Neural progenitor cell (in vitro differentiated cells): Measurements from ENCODE around the gene ATG13. TPM values are rescaled to one million over a fixed set of nuclear protein-coding genes. Genes with fewer than 3 reads are reported as not detected.
A peak's percentile ranks its signal among the peaks of the same experiment; 100 is the strongest.

ENCODE experiments used
- DNase-seq: peaks from one replicate; pipeline ENCODE4 v3.0.0-alpha.2; 2016; ENCODE audit warnings: low spot score
- H2AFZ ChIP-seq: fragments of 200-600 bp; sonication (generic); replicated peaks from 2 replicates; pipeline ENCODE4 v1.6.1; 2016; ENCODE audit warnings: antibody characterized with exemption
- H3F3A ChIP-seq: fragments of 200-600 bp; sonication (generic); 2 replicates; pipeline ENCODE4 v1.6.1; 2016; ENCODE audit warnings: antibody characterized with exemption, low read depth
- H3K27ac ChIP-seq: fragments of 200-600 bp; sonication (generic); 2 replicates; pipeline ENCODE4 v1.5.1; 2016; ENCODE audit warnings: mild to moderate bottlenecking
- H3K27me3 ChIP-seq: fragments of 200-600 bp; sonication (generic); 2 replicates; pipeline ENCODE4 v1.6.1; 2016; ENCODE audit warnings: mild to moderate bottlenecking, moderate library complexity
- H3K36me3 ChIP-seq: fragments of 200-600 bp; sonication (generic); 2 replicates; pipeline ENCODE4 v1.5.1; 2016
- H3K4me1 ChIP-seq: fragments of 200-600 bp; sonication (generic); 2 replicates; pipeline ENCODE4 v1.6.1; 2016; ENCODE audit warnings: mixed run types
- H3K4me2 ChIP-seq: fragments of 200-600 bp; sonication (generic); 2 replicates; pipeline ENCODE4 v1.6.1; 2016
- H3K4me3 ChIP-seq: fragments of 200-600 bp; sonication (generic); 2 replicates; pipeline ENCODE4 v1.5.1; 2016
- H3K79me2 ChIP-seq: fragments of 200-600 bp; sonication (generic); 2 replicates; pipeline ENCODE4 v1.6.1; 2016; ENCODE audit warnings: low read depth
- H3K9ac ChIP-seq: fragments of 200-600 bp; sonication (generic); 2 replicates; pipeline ENCODE4 v1.6.1; 2016
- H3K9me3 ChIP-seq: fragments of 200-600 bp; sonication (generic); 2 replicates; pipeline ENCODE4 v1.5.1; 2016; ENCODE audit warnings: low read depth
- H4K20me1 ChIP-seq: fragments of 200-600 bp; sonication (generic); 2 replicates; pipeline ENCODE4 v1.6.1; 2016; ENCODE audit warnings: low read depth
- H3K27ac Mint-ChIP-seq: 3 replicates; pipeline ENCODE4 v1.8.0; 2021; ENCODE audit warnings: mixed read lengths
- H3K27me3 Mint-ChIP-seq: 2 replicates; pipeline ENCODE4 v1.8.0; 2022; ENCODE audit warnings: low read depth, mild to moderate bottlenecking, inconsistent platforms, moderate library complexity, mixed read lengths; ENCODE audit not compliant: insufficient read depth
- H3K36me3 Mint-ChIP-seq: 3 replicates; pipeline ENCODE4 v1.8.0; 2021; ENCODE audit warnings: mixed read lengths
- H3K4me1 Mint-ChIP-seq: 3 replicates; pipeline ENCODE4 v1.8.0; 2021; ENCODE audit warnings: mixed read lengths
- H3K4me3 Mint-ChIP-seq: 3 replicates; pipeline ENCODE4 v1.8.0; 2021; ENCODE audit warnings: mild to moderate bottlenecking, moderate library complexity, mixed read lengths
- H3K9me3 Mint-ChIP-seq: 3 replicates; pipeline ENCODE4 v1.8.0; 2020; ENCODE audit warnings: mixed read lengths
- EZH2 ChIP-seq: fragments of 200-600 bp; sonication (generic); IDR thresholded peaks from 2 replicates; pipeline ENCODE4 v1.6.1; 2017; ENCODE audit warnings: antibody characterized with exemption, mild to moderate bottlenecking, moderate library complexity
- EZH2phosphoT487 ChIP-seq: fragments of 200-600 bp; sonication (generic); IDR thresholded peaks from 2 replicates; pipeline ENCODE4 v1.6.1; 2017; ENCODE audit warnings: antibody characterized with exemption
- total RNA-seq: library from RNA; depleted of rRNA; stranded (reverse); fragments of >200 nt; gene quantifications from 2 replicates; pipeline ENCODE4 v1.2.3, GENCODE V29; 2015; ENCODE audit warnings: low replicate concordance
- TF ChIP-seq, protein P1 (sequence below): fragments of 200-600 bp; sonication (generic); IDR thresholded peaks from 2 replicates; pipeline ENCODE4 v1.5.1; 2017; ENCODE audit warnings: antibody characterized with exemption, mild to moderate bottlenecking

ATG13 gene
- total RNA-seq, 1 donor from 2014 or later, result 75.4 TPM

DNA sequence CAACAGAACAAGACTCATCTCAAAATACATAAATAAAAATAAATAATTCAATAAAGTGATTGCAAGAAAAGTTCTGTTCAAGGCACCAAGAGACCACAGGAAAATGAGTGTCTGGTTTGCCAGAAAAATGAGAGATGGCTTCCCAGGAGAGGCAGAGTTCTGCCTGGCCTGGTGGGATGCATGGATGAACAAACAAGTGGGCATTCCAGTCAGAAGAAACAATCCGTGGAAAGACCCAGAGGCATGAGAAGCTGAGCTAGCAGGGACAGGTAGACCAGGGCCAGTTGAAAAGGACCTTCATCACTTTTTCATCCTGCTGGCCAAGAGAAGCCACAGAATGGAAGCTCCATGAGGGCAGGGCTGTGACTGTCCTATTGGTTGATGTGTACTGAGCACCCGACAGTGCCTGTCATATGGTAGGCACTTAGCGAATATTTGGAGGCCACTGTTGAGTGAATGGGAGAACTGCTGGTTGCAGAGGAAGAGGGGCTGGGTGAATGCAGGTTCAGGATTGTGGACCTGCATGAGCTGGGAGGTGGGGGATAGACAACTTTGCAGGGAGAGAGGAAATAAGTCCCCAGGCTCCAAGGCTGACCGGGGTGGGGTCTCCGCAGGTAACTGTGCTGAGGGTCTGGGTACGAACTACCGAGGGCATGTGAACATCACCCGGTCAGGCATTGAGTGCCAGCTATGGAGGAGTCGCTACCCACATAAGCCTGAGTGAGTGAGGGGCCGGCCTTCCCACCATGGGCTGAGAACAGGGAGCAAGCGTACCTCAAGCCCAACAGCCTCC is 105.4 kb downstream of the ATG13 start:
- H3K4me3 ChIP-seq, result no peak overlapping the region
- no peak overlapping the region for H3K27ac ChIP-seq
- no peaks in the 10 kb centered on the region for H4K20me1 ChIP-seq
- no peaks in the 10 kb centered on the region for H3K4me1 ChIP-seq
- no peak overlapping the region for H3K9ac ChIP-seq
- H3K27me3 ChIP-seq, result no peaks in the 10 kb centered on the region
- TF ChIP-seq, protein P1, sequence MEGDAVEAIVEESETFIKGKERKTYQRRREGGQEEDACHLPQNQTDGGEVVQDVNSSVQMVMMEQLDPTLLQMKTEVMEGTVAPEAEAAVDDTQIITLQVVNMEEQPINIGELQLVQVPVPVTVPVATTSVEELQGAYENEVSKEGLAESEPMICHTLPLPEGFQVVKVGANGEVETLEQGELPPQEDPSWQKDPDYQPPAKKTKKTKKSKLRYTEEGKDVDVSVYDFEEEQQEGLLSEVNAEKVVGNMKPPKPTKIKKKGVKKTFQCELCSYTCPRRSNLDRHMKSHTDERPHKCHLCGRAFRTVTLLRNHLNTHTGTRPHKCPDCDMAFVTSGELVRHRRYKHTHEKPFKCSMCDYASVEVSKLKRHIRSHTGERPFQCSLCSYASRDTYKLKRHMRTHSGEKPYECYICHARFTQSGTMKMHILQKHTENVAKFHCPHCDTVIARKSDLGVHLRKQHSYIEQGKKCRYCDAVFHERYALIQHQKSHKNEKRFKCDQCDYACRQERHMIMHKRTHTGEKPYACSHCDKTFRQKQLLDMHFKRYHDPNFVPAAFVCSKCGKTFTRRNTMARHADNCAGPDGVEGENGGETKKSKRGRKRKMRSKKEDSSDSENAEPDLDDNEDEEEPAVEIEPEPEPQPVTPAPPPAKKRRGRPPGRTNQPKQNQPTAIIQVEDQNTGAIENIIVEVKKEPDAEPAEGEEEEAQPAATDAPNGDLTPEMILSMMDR, result no peak
- TF ChIP-seq EZH2 (no peak), EZH2phosphoT487 (no peak)
- Mint-ChIP-seq H3K27me3 (peaks cover 8% of the 10 kb centered on the region), H3K9me3 (no peaks in the 10 kb centered on the region), H3K4me3 (peak overlapping the region; percentile 11), H3K27ac (no peak overlapping the region), H3K36me3 (no peaks in the 10 kb centered on the region), H3K4me1 (peaks cover 14% of the 10 kb centered on the region)
- DNase-seq, result no peak
- no peak overlapping the region for H3K4me2 ChIP-seq
- H3F3A ChIP-seq, result no peaks in the 10 kb centered on the region
- H2AFZ ChIP-seq, result no peak overlapping the region
- no peaks in the 10 kb centered on the region for H3K79me2 ChIP-seq
- no peaks in the 10 kb centered on the region for H3K9me3 ChIP-seq
- no peaks in the 10 kb centered on the region for H3K36me3 ChIP-seq

DNA sequence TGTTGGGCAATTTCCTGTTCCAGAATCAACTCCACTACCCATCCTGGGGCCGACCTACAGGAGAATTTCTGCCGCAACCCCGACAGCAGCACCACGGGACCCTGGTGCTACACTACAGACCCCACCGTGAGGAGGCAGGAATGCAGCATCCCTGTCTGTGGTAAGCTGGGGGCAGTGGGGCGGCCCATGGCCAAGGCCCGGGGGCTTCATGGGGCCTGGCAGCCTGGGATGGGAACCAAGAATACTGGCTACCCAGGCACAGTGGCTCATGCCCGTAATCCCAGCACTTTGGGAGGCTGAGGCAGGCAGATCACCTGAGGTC is 106.0 kb downstream of the ATG13 start:
- Histone ChIP-seq H3K4me1 (no peaks in the 10 kb centered on the region), H3K27me3 (no peaks in the 10 kb centered on the region), H3K27ac (no peak overlapping the region), H3K9ac (no peak overlapping the region), H3K79me2 (no peaks in the 10 kb centered on the region), H3K4me3 (no peak overlapping the region), H3K4me2 (no peak overlapping the region), H3K36me3 (no peaks in the 10 kb centered on the region), H2AFZ (no peak overlapping the region), H3F3A (no peaks in the 10 kb centered on the region), H3K9me3 (no peaks in the 10 kb centered on the region), H4K20me1 (no peaks in the 10 kb centered on the region)
- no peak overlapping the region for H3K27ac Mint-ChIP-seq
- no peaks in the 10 kb centered on the region for H3K9me3 Mint-ChIP-seq
- peaks cover 8% of the 10 kb centered on the region for H3K27me3 Mint-ChIP-seq
- no peak overlapping the region for H3K4me3 Mint-ChIP-seq
- DNase-seq, result no peak
- peaks cover 14% of the 10 kb centered on the region for H3K4me1 Mint-ChIP-seq
- TF ChIP-seq, protein P1, result no peak
- TF ChIP-seq EZH2phosphoT487, result no peak
- TF ChIP-seq EZH2, result no peak
- H3K36me3 Mint-ChIP-seq, result no peaks in the 10 kb centered on the region

DNA sequence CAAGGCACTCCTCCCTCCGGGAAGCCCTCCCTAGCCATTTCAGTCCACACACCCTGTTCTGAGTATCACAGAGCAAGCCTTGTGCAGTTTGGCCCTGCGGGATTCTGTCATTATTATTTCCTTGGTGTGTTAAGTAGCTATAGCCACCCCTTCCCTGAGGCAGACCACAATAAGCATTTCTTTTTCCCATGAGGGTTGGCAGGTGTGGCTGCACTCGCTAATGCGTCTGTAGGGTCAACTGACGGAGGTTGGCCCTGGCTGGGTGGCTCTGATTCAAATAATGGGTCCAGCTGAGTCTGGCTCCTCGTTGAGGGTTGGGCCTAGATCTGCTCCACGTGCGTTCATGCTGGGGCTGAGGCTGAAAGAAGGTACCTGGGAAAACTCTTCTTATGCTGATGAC is 106.7 kb downstream of the ATG13 start:
- no peaks in the 10 kb centered on the region for H3K79me2 ChIP-seq
- H3F3A ChIP-seq, result no peaks in the 10 kb centered on the region
- no peaks in the 10 kb centered on the region for H4K20me1 ChIP-seq
- Mint-ChIP-seq H3K27ac (no peak overlapping the region), H3K4me1 (peaks cover 10% of the 10 kb centered on the region), H3K27me3 (peaks cover 6% of the 10 kb centered on the region), H3K4me3 (no peak overlapping the region), H3K36me3 (no peaks in the 10 kb centered on the region), H3K9me3 (no peaks in the 10 kb centered on the region)
- H3K27ac ChIP-seq, result no peak overlapping the region
- H3K9ac ChIP-seq, result no peak overlapping the region
- no peak overlapping the region for H3K4me3 ChIP-seq
- TF ChIP-seq, protein P1, result no peak
- no peak for TF ChIP-seq EZH2phosphoT487
- no peak for TF ChIP-seq EZH2
- no peak for DNase-seq
- no peaks in the 10 kb centered on the region for H3K4me1 ChIP-seq
- H3K27me3 ChIP-seq, result no peaks in the 10 kb centered on the region
- peak overlapping the region; percentile 50 for H2AFZ ChIP-seq
- H3K36me3 ChIP-seq, result no peaks in the 10 kb centered on the region
- no peaks in the 10 kb centered on the region for H3K9me3 ChIP-seq
- H3K4me2 ChIP-seq, result no peak overlapping the region

Other genes with a start within 250 kb of the ATG13 start
- 600 and 1,035 TPM in 2 replicates for gene MDK, start 235.9 kb upstream of the ATG13 start, total RNA-seq
- gene CHRM4, start 225.8 kb upstream of the ATG13 start, total RNA-seq, result 0.31 TPM in 1 of 2 replicates, not detected in the other
- gene AMBRA1, start 23.5 kb upstream of the ATG13 start, total RNA-seq, result 20.7 and 35.9 TPM in 2 replicates
- 4.6 and 5.3 TPM in 2 replicates for gene HARBI1, start 326 bp upstream of the ATG13 start, total RNA-seq
- 8.1 and 11.8 TPM in 2 replicates for gene ARHGAP1, start 83.1 kb downstream of the ATG13 start, total RNA-seq
- gene ZNF408, start 83.5 kb downstream of the ATG13 start, total RNA-seq, result 2.8 and 10.7 TPM in 2 replicates
- 0.06 TPM in 1 of 2 replicates, not detected in the other for gene F2, start 101.7 kb downstream of the ATG13 start, total RNA-seq
- 196 and 247 TPM in 2 replicates for gene CKAP5, start 228.7 kb downstream of the ATG13 start, total RNA-seq